LNCAP (cell line): ENCODE measurements around the gene RPL13.

Experiments
- TF ChIP-seq, protein P1 (sequence below): fragments of 450-650 bp; IDR thresholded peaks from 2 replicates; pipeline ENCODE4 v1.5.1; 2017; ENCODE audit warnings: mild to moderate bottlenecking

The RPL13 gene

DNA sequence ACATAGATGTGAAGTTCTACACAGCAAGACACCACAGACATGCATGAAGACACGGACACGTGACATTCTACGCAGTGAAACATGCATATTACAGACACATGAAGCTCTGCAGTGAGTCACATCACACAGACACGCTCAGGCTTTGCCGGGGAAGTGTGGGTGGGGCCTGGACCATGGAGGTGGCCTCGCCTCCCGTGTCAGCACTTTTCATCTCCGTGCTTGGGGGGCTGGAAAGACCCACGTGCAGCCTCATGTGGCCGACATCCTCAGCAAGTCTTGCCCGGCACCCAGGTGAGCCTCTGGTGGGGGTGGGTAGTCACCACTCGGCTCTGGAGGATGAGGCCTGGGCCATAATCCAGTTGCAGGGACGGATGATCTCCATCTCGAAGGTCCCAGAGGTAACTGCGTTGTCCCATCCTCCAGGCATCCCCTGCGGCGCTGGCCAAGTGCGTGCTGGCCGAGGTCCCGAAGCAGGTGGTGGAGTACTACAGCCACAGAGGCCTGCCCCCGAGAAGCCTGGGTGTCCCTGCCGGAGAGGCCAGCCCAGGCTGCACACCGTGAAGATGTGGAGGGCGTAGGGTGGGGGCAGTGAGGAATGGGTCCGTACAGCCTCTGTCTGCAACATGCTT lies 35.7 kb downstream of the RPL13 start:
- TF ChIP-seq, protein P1, sequence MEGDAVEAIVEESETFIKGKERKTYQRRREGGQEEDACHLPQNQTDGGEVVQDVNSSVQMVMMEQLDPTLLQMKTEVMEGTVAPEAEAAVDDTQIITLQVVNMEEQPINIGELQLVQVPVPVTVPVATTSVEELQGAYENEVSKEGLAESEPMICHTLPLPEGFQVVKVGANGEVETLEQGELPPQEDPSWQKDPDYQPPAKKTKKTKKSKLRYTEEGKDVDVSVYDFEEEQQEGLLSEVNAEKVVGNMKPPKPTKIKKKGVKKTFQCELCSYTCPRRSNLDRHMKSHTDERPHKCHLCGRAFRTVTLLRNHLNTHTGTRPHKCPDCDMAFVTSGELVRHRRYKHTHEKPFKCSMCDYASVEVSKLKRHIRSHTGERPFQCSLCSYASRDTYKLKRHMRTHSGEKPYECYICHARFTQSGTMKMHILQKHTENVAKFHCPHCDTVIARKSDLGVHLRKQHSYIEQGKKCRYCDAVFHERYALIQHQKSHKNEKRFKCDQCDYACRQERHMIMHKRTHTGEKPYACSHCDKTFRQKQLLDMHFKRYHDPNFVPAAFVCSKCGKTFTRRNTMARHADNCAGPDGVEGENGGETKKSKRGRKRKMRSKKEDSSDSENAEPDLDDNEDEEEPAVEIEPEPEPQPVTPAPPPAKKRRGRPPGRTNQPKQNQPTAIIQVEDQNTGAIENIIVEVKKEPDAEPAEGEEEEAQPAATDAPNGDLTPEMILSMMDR: no peak

DNA sequence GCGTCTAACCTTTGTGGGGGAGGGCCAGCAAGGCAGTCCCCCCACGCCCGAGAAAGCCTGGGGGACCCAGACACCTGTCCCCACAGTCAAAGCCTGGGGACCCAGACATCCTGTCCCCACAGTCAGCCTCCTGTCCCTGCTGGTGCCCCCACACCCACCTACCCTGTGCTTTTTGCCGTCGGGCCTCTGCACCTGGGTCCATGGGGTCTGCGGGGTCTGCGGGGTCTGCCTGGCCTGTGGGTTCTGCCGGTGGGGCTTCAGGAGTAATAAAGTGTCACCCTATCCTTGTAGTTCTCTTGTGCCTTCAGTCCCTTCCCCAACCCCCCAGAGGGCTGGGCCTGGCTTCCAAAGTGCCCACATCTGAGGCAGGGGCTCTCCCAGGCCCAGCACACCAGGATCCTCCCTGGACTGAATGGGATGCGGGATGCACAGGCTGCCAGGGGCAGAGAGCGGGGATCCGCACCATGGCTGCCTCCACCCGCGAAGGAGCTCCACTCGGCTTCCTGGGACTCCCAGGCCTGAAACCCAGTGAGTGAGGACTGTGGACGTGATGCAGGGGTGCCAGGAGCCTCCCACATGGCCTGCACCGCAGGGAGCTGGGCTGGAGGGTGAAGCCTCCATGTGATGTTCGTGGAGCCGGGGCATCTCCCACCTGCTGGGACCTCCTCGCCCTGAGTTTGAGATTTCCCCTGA lies 36.6 kb downstream of the RPL13 start:
- TF ChIP-seq, protein P1: no peak

DNA sequence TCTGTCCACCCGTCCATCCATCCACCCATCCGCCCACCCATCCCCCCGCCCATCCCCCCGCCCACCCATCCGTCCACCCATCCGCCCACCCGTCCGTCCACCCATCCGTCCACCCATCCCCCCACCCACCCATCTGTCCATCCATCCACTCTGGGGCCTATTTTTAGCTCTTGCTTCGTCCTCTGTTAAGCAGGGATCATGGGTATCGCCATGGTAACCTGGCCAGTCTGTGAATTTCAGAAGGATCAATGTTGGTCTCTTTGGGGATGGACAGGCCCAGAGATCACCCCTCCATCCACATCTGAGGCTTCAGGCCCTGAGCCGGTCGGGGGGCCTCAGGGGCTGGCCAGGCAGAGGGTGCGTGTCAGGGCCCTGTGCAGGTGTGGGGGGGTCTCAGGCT lies 37.7 kb downstream of the RPL13 start:
- TF ChIP-seq, protein P1: no peak

DNA sequence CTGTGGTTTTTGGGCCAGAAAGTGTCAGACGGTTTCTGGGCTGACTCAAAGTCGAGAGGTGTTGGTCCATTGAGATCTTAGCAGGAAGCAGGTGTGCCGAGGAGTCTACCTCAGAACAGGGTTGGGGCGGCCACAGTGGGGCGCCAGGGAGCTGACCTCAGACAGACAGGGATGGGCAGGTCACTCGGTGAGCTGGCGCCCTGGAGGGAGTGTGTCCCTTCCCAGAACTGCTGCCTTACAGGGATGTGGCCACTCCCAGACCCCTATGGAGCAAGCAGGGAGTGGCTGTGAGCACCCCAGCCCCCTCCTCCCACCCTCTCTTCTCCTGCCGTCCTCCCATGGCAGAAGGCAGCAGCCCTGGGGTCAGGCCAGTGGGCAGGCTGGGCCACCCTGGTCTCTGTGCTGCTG lies 39.0 kb downstream of the RPL13 start:
- TF ChIP-seq, protein P1: peak; percentile 49

DNA sequence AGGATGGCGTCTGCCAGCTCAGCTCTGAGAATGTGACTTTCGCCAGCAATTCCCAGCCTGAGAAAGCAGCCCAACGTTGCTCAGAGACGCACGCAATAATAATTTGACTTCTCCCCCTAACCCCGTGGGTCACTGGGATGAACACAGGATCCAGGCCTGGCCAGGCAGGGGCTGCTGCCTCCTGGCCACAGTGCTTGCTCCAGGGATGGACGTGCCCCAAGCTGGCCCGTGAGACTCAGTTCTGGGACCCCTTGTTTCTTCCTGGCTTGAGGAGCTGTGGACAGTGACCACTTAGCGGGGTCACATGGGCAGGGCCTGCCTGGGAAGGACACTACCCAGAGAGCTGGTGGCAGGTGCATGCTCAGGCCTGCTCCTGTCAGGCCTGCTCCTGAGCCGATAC lies 39.4 kb downstream of the RPL13 start:
- TF ChIP-seq, protein P1: no peak

DNA sequence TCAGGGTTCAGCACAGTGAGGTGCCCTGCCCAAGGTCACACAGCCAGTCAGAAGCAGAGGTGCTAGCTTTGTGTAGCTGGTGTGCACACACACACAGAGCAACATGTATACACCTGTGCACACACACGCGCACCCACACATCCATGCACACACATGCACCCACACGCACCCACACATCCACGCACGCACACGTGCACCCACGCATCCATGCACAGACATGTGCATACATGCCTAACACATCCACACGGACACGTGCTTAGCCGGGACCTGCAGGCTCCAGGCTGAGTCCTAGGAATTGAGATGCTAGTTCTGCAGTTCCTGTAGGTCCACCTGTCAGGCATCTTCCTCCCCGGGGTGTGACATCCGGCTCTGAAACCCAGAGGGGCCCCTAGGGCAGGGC lies 39.9 kb downstream of the RPL13 start:
- TF ChIP-seq, protein P1: no peak

DNA sequence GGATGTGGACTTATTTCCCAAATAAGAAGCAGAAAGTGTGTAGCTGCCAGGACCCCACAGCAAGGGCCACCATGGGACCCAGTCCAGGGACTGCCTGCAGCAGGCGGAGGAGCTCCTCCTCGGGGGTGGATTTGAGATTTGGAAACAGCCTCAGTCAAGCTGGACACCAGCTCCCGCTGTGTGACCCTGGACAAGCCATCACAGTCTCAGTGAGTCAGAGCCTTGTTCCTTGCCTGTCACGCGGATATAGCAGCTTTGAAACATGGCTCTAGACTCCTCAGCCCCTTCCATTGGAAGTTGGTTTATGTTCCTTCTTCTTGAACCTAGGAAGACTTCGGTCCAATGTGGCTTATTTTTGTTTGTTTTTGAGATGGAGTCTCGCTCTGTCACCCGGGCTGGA lies 40.5 kb downstream of the RPL13 start:
- TF ChIP-seq, protein P1: no peak
